Left kidney (tissue), 8 donors: ENCODE measurements around the gene SPRYD4. TPM values are rescaled to one million over a fixed set of nuclear protein-coding genes. Genes with fewer than 3 reads are reported as not detected.
"Not testable (repeated sequence)": the region's sequence is repeated elsewhere in the genome, so short reads cannot be mapped to it uniquely, and the experiment has no call there.

Experiments
- DNase-seq: peaks from one replicate; pipeline ENCODE4 v3.0.0-alpha.2; 2013
- long read RNA-seq, 8 donors: transcript quantifications; one replicate each; lab custom pipeline, GENCODE V29; 2026
- polyA plus RNA-seq: library from polyadenylated mRNA; unstranded; fragments of 120-200 nt; gene quantifications from one replicate; pipeline ENCODE4 v1.2.1, GENCODE V29; 2013; ENCODE audit not compliant: insufficient read length

SPRYD4 gene
- polyA plus RNA-seq: 7.2 TPM
- long read RNA-seq, donor 1, full-length matches to known transcripts: 11 of 11 reads
- long read RNA-seq, donor 1, partial matches to known transcripts: 0 of 11 reads
- long read RNA-seq, donor 1, other reads (novel, unspliced or antisense): 0 of 11 reads
- long read RNA-seq, donor 2, full-length matches to known transcripts: 17 of 17 reads
- long read RNA-seq, donor 2, partial matches to known transcripts: 0 of 17 reads
- long read RNA-seq, donor 2, other reads (novel, unspliced or antisense): 0 of 17 reads
- long read RNA-seq, donor 3, full-length matches to known transcripts: 15 of 15 reads
- long read RNA-seq, donor 3, partial matches to known transcripts: 0 of 15 reads
- long read RNA-seq, donor 3, other reads (novel, unspliced or antisense): 0 of 15 reads
- long read RNA-seq, donor 4, full-length matches to known transcripts: 1 of 1 reads
- long read RNA-seq, donor 4, partial matches to known transcripts: 0 of 1 reads
- long read RNA-seq, donor 4, other reads (novel, unspliced or antisense): 0 of 1 reads
- long read RNA-seq, donor 5, full-length matches to known transcripts: 18 of 18 reads
- long read RNA-seq, donor 5, partial matches to known transcripts: 0 of 18 reads
- long read RNA-seq, donor 5, other reads (novel, unspliced or antisense): 0 of 18 reads
- long read RNA-seq, donor 6, full-length matches to known transcripts: 11 of 11 reads
- long read RNA-seq, donor 6, partial matches to known transcripts: 0 of 11 reads
- long read RNA-seq, donor 6, other reads (novel, unspliced or antisense): 0 of 11 reads
- long read RNA-seq, donor 7, full-length matches to known transcripts: 15 of 15 reads
- long read RNA-seq, donor 7, partial matches to known transcripts: 0 of 15 reads
- long read RNA-seq, donor 7, other reads (novel, unspliced or antisense): 0 of 15 reads
- long read RNA-seq, donor 8, full-length matches to known transcripts: 4 of 4 reads
- long read RNA-seq, donor 8, partial matches to known transcripts: 0 of 4 reads
- long read RNA-seq, donor 8, other reads (novel, unspliced or antisense): 0 of 4 reads

- DNase-seq: peak; percentile 92
These were observed at the start of gene SPRYD4 for GRCh38 chr12:56468216-56469006. TSS of gene SPRYD4 (plus strand) at chr12:56468578. CDS start at chr12:56468592, 14 bp downstream.

DNA sequence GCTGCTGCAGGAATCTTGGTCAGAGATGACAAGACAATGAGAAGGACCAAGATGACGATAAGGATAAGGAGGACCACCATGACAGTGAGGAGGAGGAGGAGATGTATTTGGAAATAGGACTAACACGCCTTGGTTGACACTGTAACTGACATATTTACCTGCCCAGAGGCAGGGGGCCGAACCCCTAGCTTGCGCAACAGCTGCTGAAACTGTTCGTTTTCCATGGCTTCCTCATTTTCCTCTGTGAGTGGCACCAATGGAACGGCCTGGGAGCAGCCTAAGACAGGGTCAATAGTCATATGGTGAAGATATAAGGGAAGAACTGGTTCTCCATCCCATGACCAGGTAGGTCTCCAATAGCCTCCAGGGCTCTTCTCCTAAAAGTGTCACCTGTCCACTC is 48.0 kb upstream of the SPRYD4 start:
- no peak for DNase-seq

GRCh38 chr12:56425193-56425592 is 43.2 kb upstream of the SPRYD4 start:
- DNase-seq: no peak

GRCh38 chr12:56425940-56426438 is 42.4 kb upstream of the SPRYD4 start:
- no peak for DNase-seq

DNA sequence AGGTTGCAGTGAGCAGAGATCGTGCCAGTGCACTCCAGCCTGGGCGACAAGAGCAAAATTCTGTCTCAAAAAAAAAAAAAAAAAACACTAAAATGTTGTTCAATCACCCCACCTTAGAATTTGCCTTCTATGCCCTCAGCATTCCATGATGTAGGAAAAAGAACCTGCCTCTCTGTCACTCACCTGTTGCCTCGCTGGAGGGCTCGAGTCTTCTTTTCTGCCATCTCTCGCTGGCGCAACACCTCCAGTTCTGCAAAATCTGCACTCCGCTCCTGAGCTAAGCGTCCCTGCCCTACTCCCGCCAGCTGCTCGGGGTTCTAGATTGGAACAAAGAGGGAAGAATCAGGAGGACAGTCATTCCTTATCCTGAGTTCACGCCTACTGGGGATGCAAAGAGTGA is 37.1 kb upstream of the SPRYD4 start:
- no peak for DNase-seq

DNA sequence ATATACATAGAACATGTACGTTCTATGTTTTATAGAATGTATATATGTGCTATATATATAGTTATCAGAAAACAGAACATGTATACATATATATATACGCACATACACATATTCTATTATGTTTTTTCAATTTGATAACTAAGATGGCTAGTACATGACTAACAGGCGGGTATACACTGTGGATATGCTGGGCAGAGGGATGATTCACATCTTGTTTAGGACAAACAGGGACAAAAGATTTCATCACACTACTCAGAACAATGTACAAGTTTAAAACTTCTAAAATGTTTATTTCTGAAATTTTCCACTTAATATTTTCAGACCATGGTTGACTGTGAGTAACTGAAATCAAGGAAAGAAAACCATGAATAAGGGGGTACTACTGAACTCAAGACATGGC is 36.5 kb upstream of the SPRYD4 start:
- no peak for DNase-seq

GRCh38 chr12:56434828-56435227 is 33.5 kb upstream of the SPRYD4 start:
- DNase-seq: no peak

DNA sequence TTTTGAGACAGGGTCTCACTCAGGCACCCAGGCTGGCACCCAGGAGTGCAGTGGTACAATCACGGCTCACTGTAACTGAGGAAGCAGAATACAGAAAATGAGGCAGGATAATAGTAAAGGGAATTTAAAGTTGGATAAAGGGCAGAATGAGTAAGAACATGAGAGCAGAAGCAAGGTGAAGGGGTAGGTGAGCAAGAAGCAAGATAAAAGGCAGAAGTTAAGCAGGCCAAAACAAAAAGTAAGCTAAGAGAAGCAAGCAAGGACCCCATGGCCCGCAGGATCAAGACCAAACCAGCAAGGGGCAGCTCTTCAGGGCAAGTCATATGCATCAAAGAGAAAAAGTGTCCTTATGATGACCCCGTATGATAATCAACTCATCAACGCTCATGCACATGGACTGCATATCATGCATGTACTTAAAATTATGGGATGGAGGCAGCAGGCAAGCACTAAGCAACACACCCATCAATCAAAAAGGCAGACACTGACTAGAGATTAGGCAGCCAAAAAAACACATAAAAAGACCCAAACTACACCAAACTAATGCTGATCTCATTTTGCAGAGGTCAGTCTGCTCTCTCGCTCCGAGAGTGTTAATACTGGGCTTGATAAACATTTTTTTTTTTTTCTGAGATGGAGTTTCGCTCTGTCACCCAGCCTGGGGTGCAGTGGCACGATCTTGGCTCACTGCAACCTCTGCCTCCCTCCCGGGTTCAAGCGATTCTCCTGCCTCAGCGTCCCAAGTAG is 30.8 kb upstream of the SPRYD4 start:
- no peak for DNase-seq

DNA sequence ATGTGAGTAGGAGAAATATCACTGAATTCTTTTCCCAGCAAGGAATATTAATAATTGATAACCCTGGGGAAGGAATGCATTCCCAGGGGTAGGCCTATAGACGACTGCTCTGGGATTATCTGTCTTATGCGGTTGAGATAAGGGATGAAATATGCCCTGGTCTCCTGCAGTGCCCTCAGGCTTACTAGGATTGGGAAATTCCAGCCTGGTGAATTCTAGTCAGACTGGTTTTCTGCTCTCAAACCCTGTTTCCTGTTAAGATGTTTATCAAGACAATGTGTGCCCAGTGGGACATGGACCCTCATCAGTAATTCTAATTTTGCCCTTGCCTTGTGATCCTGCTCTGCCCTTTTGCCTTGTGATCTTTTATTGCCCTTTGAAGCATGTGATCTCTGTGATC is 25.2 kb upstream of the SPRYD4 start:
- not testable (repeated sequence) for DNase-seq

DNA sequence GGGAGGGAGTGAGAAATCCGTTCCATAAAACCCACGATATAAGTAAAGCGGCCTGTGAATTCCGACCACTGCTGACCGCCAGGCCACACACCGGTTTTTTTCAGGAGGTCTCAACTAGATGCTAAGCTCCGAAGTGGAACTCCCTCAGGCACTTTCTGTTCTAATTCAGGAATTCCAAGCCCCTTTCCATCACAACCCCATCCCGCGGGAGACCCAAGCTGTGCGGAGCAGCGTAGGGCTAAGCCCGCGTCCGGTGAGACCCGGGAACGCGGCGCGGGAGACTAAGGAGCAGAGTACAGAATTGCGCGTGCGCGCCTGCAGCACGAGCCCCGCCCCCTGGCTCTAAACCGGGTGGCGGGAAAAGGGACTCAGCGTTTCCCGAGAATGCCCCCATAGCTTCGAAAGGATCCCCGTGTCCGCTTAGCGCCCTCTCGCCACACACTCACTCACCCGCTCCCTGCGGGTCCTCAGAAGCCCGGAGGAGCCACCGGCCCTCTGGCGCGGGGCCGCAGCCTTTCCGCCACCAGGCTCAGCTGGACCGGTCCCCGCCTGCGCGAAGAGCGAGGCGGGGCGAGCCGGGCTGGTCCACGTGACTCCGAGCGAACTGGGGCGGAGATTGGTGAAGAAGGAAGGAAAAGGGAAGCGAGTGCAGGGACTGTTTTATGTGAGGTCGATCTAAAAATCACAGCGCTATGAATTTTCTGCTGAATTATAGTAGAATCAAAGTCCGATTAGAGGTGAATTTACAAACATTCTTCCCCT is 19.3 kb upstream of the SPRYD4 start, which contains the start of gene TIMELESS:
Gene TIMELESS, minus strand, starts transcription at position 567 of the 762 bp plus-strand sequence. CDS start 15,256 bp downstream, outside the sequence.
- DNase-seq: peak; percentile 90

GRCh38 chr12:56449622-56449984 is 18.8 kb upstream of the SPRYD4 start:
- no peak for DNase-seq

DNA sequence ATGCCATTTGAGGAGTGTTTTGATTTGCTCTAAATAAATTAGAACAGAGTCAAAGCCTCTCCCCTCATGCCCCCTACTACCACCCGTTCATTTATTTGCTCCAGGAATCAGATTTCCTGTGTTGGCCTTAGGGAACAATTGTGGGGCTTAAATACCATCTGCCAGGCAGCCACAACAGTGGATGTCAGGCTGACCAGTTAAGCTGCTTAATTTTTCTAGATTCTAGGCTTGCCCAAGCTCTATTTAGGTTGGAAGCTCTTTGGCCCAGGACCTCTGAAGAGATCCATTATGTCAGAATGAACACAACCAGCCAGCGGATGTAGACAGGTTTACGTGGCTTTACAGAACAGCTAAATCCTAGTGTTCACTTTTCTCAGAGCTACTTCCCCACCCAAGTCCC is 18.1 kb upstream of the SPRYD4 start:
- no peak for DNase-seq

DNA sequence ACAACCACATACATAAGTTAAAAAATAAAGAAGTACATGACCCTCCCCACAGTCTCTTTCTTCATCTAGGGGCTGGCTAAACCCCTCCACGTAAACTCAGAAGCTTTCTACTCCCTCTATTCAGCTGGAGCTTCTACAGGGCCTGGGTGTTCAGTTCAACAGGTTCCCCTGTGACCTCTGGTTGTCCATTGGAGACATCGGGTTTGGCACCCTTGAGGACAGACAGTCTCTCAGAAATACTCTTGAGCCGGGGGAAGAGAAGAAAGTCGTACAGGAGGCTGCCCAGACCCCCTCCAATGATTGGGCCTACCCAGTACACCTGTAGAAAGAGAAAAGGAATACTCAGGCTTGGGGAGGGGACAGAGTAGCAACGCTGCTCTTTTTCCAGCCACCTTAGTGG is 17.2 kb upstream of the SPRYD4 start:
- no peak for DNase-seq

DNA sequence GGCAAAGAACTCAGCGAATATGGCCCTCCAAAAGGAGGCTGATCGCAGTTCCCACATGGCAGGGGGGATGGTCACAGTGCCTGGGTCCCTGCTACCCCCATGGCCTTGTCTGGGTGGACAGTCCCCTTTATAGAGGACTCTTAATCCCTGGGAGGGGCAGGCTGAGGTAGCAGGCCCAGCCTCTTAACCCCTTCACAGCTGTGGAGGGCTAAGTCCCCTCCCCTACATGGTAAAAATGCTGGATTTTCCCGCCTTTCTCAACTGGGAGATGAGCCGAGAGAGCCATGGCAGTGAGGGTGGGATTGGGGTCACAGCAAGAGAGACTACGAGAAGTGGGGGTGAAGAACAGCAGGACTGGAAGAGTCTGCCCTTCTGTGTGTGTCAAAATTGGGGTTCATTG is 13.8 kb upstream of the SPRYD4 start, which contains the start of gene MIP:
Gene MIP, minus strand, starts transcription at position 101 of the 400 bp plus-strand sequence. Its CDS starts 44 bp downstream, at position 57.
- DNase-seq: no peak

DNA sequence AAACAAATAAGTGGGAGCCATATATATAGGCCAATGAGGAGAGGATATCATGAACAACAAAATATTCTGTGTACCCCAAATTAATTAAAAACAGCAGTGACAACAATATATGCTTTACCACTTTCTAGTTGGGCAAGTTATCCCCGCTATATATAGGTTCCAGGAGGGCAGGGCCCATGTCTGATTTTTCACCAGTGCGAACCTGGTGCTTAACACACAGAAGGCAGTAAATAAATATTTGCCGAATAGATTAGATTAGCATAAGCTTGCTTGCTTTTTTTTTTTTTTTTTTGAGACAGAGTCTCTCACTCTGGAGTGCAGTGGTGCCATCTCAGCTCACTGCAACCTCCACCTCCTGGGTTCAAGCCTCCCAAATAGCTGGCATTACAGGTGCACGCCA is 10.6 kb upstream of the SPRYD4 start:
- DNase-seq: no peak

GRCh38 chr12:56461235-56462159 is 6.9 kb upstream of the SPRYD4 start:
- no peak for DNase-seq

DNA sequence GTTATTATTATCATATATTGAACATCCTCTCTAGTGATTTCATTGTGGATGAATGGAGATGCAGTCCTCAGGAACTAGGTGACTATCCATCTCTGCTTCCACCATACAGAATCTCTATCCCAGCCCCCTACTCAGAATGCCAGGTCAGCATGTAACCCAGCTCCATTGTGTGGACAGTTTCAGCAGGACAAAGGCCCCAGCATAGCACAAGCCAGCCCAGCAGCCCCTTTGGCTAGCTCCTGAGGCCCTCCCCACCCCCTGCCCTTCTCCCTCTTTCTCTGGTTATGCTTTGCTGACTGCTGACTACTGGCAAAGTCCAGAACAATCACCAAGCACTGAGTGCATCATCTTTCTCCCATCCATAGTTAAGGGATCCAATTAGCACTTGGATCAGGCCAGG is 5.8 kb upstream of the SPRYD4 start:
- DNase-seq: no peak

DNA sequence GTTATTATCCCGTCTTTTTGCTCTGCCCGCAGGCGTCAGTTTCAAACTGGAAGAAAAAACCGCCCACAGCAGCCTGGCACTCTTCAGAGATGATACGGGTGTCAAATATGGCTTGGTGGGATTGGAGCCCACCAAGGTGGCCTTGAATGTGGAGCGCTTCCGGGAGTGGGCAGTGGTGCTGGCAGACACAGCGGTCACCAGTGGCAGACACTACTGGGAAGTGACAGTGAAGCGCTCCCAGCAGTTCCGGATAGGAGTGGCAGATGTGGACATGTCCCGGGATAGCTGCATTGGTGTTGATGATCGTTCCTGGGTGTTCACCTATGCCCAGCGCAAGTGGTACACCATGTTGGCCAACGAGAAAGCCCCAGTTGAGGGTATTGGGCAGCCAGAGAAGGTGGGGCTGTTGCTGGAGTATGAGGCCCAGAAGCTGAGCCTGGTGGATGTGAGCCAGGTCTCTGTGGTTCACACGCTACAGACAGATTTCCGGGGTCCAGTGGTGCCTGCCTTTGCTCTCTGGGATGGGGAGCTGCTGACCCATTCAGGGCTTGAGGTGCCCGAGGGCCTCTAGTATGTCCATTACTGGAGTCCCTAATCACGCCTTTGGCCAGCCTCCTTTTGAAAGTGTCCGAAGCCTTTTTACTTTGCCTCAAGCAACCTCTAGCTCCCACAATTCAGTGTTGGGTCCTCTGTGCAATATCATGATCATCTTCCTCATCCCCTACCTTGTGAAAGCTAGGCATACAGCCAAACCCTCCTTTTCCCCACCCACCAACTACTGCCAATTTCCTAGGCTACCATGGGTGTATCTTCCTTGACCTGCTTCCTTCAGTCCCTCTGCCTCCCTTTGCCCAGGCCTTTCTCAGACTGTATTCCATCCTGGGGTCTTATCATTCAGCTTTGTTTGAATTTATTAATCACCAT is 891 bp downstream of the SPRYD4 start:
- DNase-seq: no peak
